HT-29 (cell line): ENCODE data around the gene INPP4A. TPM values are rescaled to one million over a fixed set of nuclear protein-coding genes. Genes with fewer than 3 reads are reported as not detected.

Source experiments
- DNase-seq: peaks from one replicate; pipeline ENCODE4 v3.0.0-alpha.2; 2015; ENCODE audit warnings: low spot score
- total RNA-seq: library from RNA; depleted of rRNA; stranded (reverse); fragments of >200 nt; shearing (Covaris generic); gene quantifications from 2 replicates; pipeline ENCODE4 v1.2.3, GENCODE V29; 2014

Gene INPP4A
- total RNA-seq, 1 experiment from 2014 or later, result 11.5 TPM

DNA sequence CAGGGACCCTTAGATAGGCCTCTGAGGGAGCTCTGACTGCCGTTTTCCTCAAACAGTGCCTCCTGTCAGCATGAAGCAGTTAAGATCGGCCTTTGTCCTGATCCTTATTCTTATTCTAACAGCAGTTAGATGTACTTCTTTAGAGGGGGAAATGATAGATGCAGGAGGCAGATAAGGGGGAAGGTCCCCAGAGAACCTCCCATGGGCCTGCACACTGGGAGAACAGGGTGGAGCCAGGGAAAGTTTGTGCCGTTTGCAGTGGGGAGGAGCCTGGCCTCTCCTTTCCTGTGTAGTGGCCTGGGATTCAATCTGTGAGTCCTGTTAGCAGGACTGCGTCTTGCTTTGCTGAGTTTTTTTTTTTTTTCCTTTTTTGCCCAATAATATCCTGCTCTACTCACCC lies 7.9 kb upstream of the INPP4A start:
- no peak for DNase-seq

DNA sequence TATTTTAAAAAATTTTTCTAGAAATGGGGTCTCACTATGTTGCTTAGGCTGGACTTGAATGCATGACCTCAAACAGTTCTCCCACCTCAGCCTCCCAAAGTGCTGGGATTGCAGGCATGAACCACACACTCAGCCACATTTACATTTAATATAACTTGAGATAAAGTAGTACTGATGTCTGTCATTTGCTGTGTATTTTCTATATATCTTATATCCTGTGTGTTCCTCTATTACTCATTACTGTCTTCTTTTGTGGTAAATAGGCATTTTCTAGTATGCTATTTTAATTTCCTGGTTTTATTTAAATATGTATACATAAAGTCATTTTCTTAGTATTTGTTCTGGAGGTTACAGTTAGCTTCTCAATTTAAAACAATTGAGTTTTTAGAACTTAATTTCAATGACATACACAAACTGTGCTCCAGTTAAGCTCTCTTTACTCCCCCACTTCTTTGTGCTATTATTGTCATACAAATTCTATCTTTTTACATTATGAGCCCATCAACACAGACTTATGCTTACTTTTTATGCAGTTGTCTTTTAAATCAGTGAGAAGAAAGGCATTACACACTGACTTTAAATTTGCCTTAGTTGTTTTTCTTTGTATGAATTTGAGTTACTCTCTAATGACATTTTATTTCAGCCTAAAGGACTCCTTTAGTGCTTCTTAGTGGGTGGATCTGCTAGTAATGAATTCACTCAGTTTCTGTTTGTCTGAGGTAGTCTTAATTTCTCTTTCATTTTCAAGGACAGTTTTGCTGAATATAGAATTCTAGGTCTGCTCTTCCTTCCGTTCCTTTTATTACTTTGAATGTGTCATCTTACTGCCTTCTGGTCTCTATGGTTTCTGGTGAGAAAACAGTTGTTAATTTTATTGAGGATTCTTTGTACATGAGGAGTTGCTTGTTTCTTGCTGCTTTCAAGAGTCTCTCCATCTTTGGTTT lies 6.2 kb upstream of the INPP4A start:
- no peak for DNase-seq

DNA sequence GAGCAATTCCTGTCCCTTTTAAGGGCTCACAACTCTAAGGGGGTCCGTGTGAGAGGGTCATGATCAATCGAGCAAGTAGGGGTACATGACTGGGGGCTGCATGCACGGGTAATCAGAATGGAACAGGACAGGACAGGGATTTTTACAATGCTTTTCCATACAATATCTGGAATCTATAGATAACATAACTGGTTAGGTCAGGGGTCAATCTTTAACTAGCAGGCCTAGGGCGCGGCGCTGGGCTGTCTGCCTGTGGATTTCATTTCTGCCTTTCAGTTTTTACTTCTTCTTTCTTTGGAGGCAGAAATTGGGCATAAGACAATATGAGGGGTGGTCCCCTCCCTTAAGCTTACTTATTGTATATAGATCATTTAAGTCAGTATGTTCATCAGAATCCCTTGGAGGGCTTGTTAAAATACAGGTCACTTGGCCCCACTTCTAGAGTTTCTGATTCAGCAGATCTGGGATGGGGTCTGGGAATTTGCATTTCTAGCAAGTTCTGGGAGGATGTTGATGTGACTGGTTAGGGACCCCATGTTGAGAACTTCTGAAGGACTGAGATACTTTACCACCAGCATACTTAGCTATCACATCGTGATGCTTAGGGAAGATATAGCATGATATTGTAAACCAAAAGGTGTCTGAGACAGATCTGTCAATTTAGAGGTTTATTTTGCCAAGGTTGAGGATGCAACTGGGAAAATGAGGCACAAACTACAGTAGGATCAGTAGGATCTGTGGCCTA lies 2.8 kb upstream of the INPP4A start:
- no peak for DNase-seq

DNA sequence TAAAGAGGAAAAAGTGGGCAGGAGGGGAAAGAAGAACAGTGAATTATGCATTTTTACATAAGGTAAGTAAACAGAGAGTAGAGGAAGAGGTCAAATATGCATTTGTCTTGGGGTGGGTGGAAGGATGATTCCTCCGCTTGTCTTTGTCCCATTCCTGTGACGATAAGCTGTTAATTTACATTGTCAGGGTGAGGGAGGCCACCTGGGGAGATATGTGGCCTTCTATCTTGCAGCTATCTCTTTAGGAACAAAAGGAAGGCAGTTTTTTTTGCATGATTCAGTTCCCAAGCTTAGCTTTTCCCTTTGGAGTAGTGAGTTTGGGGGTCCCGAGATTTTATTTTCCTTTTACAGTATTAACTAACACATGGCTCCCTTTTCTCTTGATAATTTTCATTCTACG lies 2.2 kb upstream of the INPP4A start:
- no peak for DNase-seq

DNA sequence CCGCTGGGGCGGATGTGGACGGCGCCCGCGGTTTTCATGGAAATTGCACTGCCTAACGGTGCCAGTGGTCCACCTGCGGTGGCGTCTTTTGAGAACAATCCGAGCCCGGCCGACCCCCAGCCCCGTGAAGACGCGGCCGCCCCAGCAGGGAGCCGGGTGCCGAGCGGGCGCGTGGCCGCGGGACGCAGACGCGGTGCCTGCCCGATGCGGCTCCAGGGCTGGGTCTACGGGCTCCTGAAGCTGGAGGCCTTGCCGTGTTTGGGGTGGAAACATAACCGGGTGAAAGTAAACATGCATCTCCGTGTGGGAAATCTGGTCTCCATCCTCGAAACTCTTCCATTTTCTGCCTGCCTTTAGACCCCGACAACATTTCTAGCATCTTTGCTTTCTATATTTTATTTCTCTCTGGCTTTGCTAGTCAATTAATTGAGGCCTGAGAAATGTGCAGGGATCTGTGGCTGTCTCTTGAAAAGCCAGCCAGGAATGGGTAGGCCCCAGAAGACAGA lies 572 bp downstream of the INPP4A start:
- peak; percentile 40 for DNase-seq

DNA sequence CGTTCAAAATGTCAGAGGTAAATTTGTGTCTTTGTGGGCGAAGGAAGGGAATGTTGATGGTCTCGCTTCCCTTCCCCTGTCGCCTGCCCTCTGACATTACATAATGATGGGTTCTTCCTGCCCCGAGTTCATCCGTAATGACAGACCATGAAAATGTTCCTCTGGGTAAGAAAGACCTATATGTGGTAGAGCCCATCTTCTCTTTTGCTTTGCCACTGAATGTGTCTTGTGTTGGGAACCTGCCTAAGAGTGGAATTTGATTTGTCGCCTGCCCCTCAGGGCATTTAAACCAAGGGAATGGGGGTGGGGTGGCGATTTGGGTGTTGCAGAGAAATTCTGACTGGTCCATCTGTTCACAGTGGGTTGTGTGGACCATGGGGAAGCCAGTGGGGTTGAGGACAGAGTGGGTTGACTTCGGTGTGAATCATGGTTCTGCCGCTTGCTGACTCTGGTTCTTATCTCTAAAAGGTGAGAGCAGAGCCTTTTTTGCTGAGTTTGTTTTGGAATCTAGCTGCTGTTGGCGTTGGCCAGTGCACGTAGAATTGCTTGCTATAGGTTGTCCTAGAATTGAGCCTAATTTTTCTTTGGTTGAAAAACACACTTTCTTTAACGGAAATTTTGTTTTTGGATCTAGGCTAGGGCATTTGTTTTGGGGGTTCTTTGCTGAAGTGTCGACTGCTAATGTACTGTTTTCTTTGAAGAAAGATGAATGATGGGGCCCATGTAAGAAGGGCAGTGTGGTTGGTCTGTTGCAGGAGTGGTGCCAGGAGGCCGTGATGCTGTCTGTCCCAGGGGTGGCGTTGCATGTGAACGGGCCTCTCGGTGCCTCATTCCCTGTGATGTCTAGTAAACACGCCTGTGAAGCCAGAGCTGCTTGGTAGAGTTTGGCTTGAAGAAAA lies 1.3 kb downstream of the INPP4A start:
- peak; percentile 33 for DNase-seq

DNA sequence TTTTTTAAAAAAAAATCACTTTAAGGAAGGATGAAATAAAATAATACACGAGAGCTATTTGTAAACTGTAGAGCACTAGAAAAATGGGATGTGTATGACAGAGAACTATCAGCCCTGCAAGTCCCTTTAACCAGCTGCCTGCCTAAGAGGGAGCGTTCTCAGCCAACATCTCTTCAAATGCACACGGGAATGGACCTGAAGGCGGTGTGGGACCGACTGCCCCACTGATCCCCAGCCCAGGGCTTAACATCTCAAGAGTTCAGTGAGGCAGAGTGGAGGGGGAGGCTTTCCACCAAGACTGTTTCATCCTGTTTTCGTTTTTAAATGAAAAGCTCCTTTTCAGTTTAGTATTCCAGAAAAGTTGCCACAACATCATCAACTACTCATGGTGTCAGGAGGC lies 2.2 kb downstream of the INPP4A start:
- no peak for DNase-seq

DNA sequence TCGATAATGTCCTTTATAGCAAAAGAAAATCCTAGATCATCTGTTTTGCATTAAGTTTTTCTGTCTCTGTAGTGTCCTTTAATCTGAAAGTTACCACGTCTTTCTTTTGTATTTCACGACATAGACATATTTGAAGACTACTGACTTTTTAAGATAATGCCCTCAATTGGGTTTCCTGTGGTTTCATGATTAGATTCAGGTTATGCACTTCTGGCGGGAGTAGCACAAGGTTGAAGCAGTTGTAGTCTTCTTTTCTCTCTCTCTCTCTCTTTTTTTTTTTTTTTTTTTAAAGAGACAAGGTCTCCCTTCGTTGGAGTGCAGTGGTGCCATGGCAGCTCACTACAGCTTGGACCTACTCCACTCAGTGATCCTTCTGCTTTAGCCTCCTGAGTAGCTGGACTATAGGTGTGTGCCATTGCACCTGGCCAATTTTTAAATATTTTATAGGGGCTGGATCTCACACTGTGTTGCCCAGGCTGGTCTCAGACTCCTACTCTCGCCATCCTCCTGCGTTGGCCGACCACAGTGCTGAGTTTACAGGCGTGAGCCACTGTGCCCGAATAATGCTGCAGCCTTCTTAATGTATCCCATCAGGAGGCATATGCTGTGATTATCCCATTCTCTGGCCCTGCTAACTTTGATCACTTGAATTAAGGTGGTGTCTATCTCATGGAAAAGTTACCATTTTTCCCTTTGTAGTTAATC lies 3.9 kb downstream of the INPP4A start:
- no peak for DNase-seq

DNA sequence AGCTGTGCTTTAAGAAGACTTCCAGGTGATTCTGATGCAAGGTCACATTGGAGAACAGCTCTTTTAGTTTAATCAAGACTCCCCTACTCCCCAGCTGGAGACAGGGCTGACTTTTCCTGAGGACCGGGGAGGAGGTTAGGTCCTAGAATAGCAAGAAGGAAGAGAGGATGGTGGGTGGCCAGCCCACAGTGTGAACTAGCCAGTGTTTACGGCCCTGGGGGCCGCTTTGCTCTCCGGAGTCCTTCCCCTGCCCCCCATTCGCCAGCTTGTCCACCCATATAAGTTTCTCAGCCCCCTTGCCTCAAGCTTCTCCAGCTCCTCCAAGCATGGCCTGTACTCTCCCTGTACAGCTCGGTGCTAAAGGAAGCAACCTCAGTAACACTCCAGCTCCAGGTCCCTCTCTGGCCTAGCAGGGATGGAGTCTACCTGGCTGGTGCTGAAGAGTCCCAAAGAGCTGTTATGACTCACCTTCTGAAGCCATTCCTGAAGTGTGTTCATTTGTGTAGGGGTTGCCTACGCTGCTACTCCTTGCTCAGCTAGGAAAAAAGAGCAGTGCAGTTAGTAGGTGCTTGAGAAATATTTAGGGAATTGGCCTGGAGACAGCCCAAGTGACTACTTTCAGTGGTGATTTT lies 7.9 kb downstream of the INPP4A start:
- no peak for DNase-seq

DNA sequence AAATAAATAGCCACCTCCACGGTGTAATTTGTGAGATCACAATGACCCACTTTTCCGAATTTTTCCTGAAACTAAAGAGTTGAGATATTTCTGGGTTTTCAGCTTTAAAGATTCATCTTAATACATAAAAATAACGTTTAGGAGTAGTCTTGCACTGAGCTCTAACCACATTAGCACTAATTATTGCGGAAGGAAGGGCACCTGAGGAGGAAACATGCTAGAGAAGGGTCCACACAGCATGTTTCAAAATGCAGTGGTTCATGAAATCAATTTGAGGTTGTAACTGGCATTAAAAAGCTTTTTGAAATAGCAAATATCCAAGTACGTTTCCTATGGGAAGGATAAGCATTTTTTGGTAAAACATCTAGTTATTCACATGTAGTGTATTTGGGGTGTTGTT lies 8.4 kb downstream of the INPP4A start:
- no peak for DNase-seq

DNA sequence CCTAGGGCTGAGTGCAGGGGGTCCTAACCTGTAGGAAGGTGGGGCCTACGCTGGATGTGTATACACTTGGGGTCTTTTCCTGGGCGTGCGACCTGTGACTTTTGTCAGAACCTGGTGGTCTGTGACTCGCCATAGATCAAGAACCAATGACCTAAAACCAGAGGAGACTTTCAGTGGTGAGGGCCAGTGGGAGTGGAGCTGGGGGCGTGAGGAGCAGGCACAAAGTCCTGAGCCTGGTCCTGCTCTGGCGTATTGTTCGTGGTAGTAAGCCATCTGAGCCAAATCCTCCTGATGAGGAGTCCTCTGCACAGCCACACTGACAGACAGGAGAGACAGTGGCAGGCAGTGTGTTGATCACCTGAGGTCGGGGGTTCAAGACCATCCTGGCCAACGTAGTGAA lies 8.9 kb downstream of the INPP4A start:
- DNase-seq, result no peak

DNA sequence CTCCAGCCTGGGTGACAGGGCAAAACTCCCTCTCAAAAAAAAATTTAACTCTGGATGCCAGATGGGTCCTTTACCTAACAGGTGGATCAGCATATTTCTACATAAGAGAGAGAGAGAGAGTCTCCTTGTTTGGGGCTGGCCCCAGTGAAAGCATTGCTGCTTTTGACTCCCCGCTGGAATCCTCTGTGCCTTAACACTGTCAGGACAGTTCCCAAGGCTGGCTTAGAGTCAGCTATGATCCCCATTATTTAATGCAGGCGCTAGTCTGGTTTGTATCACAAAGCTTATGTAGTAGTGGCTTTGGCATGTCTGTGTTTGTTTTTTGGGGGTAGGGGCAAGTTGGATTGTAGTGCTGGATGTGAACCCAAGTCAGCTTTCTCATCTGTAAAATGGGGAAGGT lies 9.4 kb downstream of the INPP4A start:
- no peak for DNase-seq

DNA sequence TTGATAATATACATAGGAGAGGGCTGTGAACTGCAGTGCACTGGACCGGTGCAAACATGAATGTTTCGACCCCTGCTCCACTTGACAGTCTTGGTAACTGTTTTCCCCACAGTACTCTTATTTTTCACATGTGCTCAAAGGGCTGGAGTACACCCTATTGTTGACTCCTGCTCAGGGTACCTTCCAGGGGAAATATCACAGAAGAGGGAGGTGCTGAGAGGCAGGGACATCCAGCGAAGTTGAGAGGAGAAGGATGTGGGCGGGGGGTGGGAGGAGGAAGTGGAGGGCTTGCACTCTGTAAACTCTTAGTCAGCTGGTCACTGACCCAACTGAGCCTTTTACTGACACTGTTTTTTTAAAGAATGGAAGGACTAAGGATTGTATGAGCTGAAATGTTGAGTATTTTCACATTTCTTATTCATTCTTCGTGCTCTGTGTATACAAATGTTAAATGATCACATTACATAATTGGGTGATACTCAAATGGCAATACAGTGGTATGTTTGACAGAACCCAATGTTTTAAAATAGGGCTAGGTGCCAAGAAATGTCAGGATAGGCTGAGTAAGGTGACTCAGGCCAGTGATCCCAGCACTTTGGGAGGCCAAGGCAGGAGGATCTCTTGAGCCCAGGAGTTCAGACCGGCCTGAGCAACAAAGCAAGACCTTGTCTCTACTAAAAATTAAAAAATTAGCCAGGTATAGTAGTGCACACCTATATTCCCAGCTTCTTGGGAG lies 10.0 kb downstream of the INPP4A start:
- DNase-seq, result peak; percentile 23

DNA sequence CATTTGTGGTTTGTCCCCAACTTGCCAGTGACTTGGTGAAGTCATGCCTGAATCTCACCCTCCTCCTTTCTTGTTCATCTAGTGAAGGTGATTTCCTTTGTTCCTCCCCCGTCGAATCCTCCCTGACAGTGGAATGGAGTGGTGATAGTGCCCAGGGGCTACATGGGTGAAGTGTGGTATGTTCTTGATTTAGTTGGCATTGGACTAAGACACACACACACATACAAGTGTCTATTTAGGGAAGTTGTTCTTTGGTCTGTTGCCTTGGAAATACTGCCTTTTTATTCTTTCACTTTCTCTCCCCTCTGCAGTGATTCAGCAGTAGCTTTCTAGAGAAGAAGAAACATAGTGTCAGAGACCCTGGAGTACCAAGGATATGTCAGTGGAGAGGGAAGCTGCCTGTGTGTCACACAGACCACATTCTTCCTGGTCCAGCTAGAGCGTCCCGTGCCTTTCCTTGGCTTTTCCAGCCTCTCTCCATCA lies 10.9 kb downstream of the INPP4A start:
- no peak for DNase-seq

DNA sequence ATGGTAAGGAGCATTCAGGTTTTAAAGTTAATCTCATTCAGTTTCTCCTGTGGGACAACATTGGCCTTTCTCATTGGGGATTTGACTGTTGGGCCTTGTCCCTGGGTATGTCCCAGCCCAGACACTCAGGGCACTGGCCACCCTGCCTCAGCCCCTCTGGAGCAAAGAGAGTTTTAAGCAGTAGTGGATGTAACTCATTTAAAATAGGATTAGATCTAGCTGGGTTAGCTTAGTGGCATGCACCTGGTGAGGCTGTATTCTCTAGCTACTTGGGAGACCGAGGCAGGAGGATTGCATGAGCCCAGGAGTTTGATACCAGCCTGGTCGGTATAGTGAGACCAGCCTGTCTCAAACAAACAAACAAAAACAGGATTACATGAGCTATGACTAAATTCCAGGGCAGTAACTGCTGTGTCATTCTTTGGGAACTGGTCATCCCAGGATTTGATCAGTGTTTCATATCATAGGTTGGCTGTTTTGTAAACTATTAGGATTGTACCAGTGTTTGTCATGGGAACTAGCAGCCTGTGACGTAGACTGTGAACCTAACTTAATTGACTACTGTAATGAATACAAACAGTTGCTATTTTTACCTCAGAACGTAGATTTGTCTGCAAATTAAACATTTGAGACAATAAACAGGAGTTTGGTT lies 12.5 kb downstream of the INPP4A start:
- DNase-seq, result no peak

DNA sequence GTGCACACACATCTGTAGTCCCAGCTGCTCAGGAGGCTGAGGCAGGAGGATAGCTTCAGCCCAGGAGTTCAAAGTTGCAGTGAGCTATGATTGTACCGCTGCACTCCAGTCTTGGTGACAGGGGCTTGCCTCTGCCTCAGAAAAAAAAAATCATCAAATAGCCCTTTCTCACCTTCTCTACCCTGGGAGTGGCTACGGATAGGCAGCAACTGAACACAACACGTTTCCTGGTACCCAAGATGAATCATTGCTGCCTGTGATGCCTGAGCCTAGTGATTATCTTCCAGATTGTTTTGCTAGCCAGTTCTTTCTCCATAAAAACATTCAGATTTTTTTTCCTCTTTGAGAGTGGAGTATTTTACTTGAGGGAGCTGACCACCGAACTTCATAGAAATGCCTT lies 13.5 kb downstream of the INPP4A start:
- no peak for DNase-seq

DNA sequence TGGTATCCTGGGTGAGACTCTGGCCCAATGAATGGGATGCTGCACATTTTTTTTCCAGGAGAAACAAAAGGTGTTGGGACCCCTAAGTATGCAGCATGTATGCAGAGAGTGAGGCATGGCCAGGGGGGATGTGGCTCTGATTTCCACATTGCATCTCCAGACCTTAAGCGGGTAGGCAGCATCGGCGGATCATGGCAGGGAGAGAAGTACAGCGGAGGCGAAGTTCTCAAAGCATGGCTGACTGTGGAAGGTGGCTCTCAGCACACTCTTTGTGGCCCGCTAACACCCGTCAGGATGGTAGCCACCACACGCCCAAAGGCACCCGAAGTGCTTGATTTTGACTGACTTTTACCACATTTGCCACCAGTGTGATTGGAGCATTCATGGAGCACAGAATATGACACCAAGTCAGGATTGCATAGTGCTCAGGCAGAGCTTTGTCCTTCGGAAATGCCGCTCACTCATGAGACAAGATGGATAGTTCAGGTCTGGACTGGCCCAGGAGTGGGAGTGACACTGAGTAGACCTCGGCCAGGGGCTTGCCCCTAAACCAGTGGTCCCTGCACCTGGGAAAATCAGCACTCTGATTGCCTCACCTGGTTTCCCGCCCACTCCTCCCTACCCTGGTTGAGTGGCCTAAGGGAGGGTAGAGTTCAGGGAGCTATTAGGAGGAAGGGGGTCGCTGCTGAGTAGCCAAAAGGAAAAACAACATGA lies 14.2 kb downstream of the INPP4A start:
- no peak for DNase-seq

DNA sequence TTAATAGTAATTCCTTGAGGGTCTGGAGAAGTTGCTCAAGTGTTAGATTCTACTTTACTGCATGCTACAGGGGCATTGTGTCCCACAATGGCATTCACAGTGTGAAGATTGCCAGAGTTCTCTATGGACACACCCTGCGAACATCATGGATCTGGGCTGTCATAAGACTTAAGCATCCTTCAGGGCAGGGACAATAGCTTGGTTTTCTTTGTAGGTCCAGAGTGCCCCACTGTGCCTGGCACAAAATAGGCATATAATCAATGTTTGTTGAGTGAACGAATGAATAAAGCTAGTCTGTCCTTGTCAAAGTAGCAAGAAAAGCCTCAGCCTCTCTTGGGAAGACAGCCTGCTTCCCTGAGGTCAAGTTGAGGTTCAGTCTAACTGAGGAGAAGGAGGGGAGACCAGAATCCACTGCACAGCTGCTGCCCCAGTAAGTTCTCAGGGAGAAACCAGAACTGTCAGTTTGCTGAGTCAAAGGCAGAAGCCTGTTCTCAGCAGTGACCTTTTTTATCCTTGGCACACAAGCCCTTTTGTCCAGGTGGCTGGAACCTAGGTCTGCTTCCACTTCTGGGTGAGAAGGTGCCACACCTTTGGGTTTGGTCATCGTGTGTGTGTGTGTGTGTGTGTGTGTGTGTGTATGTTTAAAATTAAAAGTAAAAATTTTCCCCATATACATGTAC lies 15.0 kb downstream of the INPP4A start:
- DNase-seq, result no peak
